NCI-H748 (cell line): ENCODE data around the gene OMA1.
A peak's percentile ranks its signal among the peaks of the same experiment; 100 is the strongest.

ENCODE experiments used
- DNase-seq: peaks from one replicate; lab custom pipeline; 2025; ENCODE audit not compliant: unreplicated experiment; lab: John Stamatoyannopoulos, UW

The OMA1 gene

DNA sequence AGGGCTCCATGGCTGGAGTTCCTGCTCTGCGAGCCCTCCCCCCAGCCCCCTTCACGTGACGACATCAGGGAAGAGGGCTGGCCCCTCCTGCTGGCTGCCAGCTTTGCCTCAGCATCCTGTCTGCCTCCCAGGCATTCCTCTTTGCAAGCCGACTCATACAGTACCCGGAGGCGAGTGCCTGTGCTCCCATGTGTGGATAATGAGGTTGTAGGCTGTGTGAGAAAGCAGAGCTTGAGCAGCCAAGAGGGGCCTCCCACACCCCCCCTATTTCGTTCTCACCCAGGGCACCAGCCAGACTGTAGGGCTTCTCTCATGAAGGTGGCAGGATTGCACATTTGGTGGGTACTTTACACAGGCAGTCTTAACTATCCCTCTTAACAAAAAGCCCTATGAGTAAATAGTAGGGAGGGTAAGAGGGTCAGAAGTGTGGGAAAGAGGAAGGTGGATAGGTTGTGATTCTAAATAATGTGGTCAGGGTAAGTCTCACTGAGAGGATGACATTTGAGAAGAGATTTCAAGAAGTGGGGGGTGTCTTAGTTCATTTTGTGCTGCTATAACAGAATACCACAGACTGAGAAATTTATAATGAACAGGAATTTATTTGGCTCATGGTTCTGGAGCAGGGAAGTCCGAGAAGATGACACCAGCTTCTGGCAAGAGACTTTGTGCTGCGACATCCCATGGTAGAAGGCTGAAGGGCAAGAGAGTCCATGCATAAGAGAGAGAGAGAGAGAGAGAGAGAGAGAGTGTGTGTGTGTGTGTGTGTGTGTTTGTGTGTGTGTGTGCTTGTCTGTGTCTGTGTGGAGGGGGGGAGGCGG lies 113.5 kb downstream of the OMA1 start:
- DNase-seq = peak; percentile 39

DNA sequence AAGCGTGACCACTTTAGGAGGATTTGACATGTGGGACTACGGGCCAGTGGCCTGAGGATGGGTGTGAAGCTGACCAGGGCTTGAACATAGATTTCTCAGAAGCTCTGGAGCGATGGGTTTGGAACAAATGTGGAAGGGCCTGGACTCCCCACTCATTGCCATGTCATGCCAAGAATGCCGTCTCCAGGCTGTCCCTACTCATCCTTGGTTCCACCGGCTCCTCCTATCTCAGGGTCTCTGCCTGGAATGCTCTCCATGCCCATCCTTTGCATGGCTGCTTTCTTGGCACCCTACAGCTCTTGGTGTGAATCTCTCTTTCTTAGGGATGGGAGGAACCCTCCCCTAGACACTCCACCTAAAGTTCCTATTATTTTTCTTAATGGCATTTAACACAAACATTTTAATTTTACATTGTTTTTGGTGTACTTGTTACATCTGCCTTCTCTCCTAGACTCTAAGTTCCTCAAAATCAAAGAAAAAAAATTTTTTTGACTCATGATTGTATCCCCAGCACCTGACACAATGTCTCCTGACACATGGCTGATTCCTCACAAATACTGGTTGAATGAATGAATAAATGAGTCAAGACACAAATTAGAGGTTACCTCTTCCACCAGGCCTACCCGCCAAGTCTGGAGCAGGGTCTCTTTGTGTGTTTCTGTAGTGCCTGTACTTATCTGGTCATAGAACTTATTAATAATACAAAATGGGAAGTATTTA lies 114.5 kb downstream of the OMA1 start:
- no peak for DNase-seq
